ENCODE measurements around the gene ENO4.

GRCh38 chr10:116836902-116837523 is 12.3 kb upstream of the ENO4 start:
- TF ChIP-seq CTCF (IDR thresholded peaks at IDR 0.05; ENCODE audit: insufficient read depth, low read depth, low read length) (no peak), EZH2 (IDR thresholded peaks at IDR 0.05; ENCODE audit: insufficient read depth, low read length) (no peak)
